Measurements from ENCODE around the gene LRCH4. TPM values are rescaled to one million over a fixed set of nuclear protein-coding genes. Genes with fewer than 3 reads are reported as not detected.

LRCH4 gene
- total RNA-seq, 1 donor from 2014 or later: 89.7 TPM

DNA sequence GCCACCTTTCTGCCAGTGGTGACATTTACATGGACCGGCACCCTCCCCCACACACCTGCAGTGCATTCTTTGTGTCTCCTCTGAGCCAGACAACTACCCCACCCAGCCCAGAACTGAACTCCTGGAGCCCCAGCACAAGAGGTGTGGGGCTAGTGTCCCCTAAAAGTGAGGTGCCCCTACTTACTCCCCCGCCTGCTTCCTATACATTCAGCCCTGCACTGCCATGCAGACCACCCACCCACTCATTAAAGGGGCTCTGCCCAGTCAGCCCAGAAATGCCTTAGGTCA, 14.2 kb downstream of the LRCH4 start:
- Mint-ChIP-seq H3K36me3 (ENCODE audit: low read depth, unreplicated experiment) (peaks cover 9% of the 10 kb centered on the region), H3K27ac (ENCODE audit: unreplicated experiment) (no peak overlapping the region), H3K27me3 (ENCODE audit: unreplicated experiment) (peaks cover 30% of the 10 kb centered on the region), H3K4me1 (ENCODE audit: unreplicated experiment) (peaks cover 15% of the 10 kb centered on the region), H3K4me3 (ENCODE audit: unreplicated experiment) (peak overlapping the region; percentile 56), H3K9me3 (ENCODE audit: unreplicated experiment) (no peaks in the 10 kb centered on the region)
- DNase-seq (ENCODE audit: low spot score): no peak
- TF ChIP-seq, protein P1, sequence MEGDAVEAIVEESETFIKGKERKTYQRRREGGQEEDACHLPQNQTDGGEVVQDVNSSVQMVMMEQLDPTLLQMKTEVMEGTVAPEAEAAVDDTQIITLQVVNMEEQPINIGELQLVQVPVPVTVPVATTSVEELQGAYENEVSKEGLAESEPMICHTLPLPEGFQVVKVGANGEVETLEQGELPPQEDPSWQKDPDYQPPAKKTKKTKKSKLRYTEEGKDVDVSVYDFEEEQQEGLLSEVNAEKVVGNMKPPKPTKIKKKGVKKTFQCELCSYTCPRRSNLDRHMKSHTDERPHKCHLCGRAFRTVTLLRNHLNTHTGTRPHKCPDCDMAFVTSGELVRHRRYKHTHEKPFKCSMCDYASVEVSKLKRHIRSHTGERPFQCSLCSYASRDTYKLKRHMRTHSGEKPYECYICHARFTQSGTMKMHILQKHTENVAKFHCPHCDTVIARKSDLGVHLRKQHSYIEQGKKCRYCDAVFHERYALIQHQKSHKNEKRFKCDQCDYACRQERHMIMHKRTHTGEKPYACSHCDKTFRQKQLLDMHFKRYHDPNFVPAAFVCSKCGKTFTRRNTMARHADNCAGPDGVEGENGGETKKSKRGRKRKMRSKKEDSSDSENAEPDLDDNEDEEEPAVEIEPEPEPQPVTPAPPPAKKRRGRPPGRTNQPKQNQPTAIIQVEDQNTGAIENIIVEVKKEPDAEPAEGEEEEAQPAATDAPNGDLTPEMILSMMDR (IDR thresholded peaks at IDR 0.05; ENCODE audit: unreplicated experiment): no peak

DNA sequence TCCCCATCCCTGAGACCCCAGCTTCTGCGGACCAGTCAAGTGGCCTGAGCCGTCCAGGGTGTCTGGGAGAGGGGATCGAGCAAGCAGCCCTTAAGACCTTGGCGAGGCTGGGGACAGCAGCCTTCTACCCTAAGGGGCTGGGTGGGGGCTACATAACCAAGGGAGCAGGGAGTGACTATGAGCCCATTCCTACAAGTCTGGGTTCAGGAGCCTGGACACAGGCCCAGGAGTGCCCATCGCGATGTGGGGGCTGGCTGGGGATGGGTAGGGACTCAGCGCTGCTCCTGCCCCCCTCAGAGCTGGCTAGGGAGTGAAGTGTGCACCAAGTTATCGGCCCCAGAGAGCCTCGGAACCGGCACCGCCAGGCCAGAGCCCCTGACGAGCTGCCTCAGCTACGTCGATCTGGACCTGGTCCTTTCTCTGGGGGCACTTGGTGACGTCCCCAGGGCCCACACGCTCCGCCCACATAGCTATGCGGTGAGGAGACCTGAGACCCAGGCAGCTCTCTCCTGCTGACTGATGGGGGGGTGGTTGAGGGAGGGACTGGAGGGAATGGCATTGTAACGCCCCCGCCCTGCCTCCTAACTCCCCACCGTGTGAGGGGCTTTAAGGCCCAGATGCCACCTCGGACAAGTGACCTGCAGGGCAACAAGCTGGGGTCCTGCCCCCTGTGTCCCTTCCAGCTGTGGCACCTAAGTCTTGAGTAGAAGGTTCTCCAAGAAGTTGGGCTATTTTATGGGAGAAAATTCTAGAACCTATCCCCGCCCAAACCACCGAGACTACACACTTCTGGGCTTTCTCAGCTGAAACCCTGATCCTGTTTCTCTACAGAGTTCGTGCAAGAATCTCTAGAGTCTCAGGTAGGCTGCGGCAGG, 14.7 kb downstream of the LRCH4 start:
- TF ChIP-seq, protein P1 (IDR thresholded peaks at IDR 0.05; ENCODE audit: unreplicated experiment): no peak
- peaks cover 15% of the 10 kb centered on the region for H3K4me1 Mint-ChIP-seq (ENCODE audit: unreplicated experiment)
- peak overlapping the region; percentile 56 for H3K4me3 Mint-ChIP-seq (ENCODE audit: unreplicated experiment)
- H3K27me3 Mint-ChIP-seq (ENCODE audit: unreplicated experiment): peaks cover 26% of the 10 kb centered on the region
- H3K27ac Mint-ChIP-seq (ENCODE audit: unreplicated experiment): no peak overlapping the region
- no peaks in the 10 kb centered on the region for H3K9me3 Mint-ChIP-seq (ENCODE audit: unreplicated experiment)
- no peak for DNase-seq (ENCODE audit: low spot score)
- H3K36me3 Mint-ChIP-seq (ENCODE audit: low read depth, unreplicated experiment): peaks cover 9% of the 10 kb centered on the region

DNA sequence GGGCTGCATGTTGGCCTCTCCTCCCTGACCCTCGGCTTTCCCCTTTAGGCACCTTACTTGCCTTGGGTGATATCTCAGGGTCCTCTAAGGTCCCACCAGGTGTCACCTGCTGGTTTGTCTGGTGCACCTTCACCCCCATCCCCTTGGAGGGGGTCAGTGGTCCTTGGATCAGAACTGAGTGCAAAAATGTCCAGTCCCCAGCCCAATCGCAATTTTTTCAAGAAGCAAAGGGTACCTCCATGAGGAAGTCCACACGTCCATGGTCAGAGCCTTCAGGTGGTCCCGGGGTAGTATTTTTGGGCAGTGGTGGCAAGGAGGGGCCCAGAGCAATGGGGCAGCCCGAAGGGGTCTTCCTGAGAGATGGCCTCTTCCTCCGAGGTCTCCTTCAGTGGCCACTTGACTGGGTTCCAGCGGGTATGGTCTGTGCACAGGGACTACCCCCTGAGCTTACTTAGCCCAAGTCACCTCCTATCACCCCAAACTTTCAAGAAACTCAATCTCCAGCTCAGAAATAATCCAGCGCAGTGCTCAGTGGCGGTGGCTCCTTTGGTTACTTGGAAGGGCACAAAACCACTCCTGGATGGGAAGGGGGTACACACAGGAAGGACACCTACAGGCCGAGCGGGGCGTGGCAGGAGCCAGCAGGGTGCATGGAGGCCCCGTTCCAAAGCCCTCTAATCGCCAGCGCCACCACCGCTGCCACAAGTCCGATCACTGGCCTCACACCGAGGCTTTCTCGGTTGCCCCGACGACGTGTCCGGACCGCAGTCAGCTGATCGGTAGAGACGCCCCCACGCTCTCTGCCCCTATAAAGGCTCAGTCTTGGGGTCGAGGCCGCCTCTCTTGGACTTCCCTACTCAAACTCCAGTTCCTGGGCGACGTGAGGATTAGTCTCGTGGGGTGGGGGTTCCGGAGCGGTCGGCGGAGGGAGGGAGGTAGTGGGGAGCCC, 16.8 kb downstream of the LRCH4 start:
- TF ChIP-seq, protein P1 (IDR thresholded peaks at IDR 0.05; ENCODE audit: unreplicated experiment): peak; percentile 51
- H3K9me3 Mint-ChIP-seq (ENCODE audit: unreplicated experiment): no peaks in the 10 kb centered on the region
- peaks cover 12% of the 10 kb centered on the region for H3K36me3 Mint-ChIP-seq (ENCODE audit: low read depth, unreplicated experiment)
- peak overlapping the region; percentile 73 for H3K4me3 Mint-ChIP-seq (ENCODE audit: unreplicated experiment)
- DNase-seq (ENCODE audit: low spot score): peak; percentile 64
- H3K27ac Mint-ChIP-seq (ENCODE audit: unreplicated experiment): peak overlapping the region; percentile 59
- H3K27me3 Mint-ChIP-seq (ENCODE audit: unreplicated experiment): peaks cover 18% of the 10 kb centered on the region
- H3K4me1 Mint-ChIP-seq (ENCODE audit: unreplicated experiment): peaks cover 15% of the 10 kb centered on the region

DNA sequence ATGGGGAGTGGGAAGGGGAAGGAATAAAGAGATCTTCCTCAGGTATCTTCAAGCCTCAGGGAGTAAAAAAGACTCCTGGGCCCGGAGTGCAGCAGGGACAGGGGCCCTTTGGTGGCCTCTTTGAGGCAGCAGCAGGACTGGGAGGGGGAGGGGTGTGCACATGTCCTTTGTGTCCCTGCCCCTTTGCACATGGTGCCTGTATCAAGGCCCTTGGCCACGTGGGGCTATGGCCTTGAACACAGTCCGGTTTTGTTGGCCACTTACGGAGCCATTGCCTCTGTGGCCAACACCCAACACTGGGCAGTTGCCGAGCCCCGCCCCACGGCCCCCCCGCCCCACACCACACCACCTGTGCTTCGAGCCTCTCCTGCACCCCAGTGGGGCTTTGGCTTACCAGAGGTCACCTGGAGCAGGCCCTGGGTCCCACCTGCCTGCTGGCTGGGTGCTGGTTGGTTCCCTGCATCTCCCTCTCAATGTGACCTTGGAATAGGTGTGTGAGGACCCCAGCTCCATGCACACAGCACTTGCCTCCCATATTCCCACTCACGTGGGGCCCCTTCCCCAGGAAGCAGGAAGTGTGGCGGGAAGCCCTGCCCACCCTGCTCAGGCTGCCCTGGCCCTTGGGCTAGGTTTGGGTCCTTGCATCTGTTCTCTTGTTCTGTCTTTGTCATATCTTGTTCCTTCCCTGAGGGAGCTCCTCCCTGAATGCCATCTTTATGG, 17.6 kb downstream of the LRCH4 start:
- Mint-ChIP-seq H3K27ac (ENCODE audit: unreplicated experiment) (peak overlapping the region; percentile 59), H3K27me3 (ENCODE audit: unreplicated experiment) (peaks cover 21% of the 10 kb centered on the region), H3K4me1 (ENCODE audit: unreplicated experiment) (peaks cover 15% of the 10 kb centered on the region), H3K36me3 (ENCODE audit: low read depth, unreplicated experiment) (peaks cover 20% of the 10 kb centered on the region), H3K4me3 (ENCODE audit: unreplicated experiment) (peak overlapping the region; percentile 73), H3K9me3 (ENCODE audit: unreplicated experiment) (no peaks in the 10 kb centered on the region)
- no peak for DNase-seq (ENCODE audit: low spot score)
- TF ChIP-seq, protein P1 (IDR thresholded peaks at IDR 0.05; ENCODE audit: unreplicated experiment): no peak
